ENCODE measurements around the gene MCCC2. TPM values are rescaled to one million over a fixed set of nuclear protein-coding genes. Genes with fewer than 3 reads are reported as not detected.
A peak's percentile ranks its signal among the peaks of the same experiment; 100 is the strongest.

The MCCC2 gene
- total and polyA plus RNA-seq, 2 of the 13 experiments (the other 11 are each of a cell fraction or from before 2014, with no cell fraction given) = 44.8 to 83.6 TPM

DNA sequence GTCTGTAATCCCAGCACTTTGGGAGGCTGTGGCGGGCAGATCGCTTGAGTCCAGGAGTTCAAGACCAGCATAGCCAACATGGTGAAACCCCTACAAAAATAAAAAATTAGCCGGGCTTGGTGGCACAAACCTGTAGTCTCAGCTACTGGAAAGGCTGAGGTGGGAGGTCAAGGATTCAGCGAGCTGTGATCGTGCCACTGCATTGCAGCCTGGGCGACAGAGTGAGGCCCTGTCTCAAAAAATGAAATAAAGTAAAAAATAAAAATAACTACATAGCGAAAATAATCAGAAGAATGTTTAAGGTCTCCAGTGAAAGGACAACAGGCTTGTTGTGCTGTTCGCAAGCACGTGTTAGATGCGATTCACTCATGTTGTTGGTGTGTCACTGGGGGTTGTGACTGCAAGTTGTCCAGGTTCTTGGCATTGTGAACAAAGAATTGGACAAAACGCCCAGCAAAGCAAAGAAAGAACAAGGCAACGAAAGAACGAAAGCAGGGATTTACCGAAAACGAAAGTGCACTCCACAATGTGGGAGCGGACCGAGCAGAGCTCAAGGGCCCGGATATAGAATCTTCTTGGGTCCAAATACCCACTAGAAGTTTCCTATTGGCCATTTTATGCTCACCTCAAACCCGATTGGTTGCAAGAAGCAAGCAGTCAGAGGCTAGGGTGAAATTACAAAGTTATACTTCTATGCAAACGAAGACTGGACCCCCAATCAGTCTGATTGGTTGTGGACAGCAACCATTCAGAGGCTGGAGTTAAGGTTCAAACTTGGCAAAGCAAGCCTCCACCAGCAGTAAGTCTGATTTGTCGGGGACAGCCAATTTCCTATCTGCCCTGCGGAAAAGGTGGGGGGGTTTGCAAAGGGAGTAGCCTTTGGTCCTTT lies 844 bp upstream of the MCCC2 start (continued):
- TF ChIP-seq, protein P1, sequence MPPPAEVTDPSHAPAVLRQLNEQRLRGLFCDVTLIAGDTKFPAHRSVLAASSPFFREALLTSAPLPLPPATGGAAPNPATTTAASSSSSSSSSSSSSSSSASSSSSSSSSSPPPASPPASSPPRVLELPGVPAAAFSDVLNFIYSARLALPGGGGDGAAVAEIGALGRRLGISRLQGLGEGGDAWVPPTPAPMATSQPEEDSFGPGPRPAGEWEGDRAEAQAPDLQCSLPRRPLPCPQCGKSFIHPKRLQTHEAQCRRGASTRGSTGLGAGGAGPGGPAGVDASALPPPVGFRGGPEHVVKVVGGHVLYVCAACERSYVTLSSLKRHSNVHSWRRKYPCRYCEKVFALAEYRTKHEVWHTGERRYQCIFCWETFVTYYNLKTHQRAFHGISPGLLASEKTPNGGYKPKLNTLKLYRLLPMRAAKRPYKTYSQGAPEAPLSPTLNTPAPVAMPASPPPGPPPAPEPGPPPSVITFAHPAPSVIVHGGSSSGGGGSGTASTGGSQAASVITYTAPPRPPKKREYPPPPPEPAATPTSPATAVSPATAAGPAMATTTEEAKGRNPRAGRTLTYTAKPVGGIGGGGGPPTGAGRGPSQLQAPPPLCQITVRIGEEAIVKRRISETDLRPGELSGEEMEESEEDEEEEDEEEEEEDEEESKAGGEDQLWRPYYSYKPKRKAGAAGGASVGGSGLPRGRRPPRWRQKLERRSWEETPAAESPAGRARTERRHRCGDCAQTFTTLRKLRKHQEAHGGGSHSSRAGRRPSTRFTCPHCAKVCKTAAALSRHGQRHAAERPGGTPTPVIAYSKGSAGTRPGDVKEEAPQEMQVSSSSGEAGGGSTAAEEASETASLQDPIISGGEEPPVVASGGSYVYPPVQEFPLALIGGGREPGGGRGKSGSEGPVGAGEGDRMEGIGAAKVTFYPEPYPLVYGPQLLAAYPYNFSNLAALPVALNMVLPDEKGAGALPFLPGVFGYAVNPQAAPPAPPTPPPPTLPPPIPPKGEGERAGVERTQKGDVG (CRISPR knock-in tag; IDR thresholded peaks at IDR 0.05; ENCODE audit: borderline replicate concordance) = 0 out of 2 replicates have a peak, but pooled peaks have one; percentile 16
- TF ChIP-seq ZNF652 (CRISPR knock-in tag; IDR thresholded peaks at IDR 0.05; ENCODE audit: borderline replicate concordance, low read depth) = no peak

DNA sequence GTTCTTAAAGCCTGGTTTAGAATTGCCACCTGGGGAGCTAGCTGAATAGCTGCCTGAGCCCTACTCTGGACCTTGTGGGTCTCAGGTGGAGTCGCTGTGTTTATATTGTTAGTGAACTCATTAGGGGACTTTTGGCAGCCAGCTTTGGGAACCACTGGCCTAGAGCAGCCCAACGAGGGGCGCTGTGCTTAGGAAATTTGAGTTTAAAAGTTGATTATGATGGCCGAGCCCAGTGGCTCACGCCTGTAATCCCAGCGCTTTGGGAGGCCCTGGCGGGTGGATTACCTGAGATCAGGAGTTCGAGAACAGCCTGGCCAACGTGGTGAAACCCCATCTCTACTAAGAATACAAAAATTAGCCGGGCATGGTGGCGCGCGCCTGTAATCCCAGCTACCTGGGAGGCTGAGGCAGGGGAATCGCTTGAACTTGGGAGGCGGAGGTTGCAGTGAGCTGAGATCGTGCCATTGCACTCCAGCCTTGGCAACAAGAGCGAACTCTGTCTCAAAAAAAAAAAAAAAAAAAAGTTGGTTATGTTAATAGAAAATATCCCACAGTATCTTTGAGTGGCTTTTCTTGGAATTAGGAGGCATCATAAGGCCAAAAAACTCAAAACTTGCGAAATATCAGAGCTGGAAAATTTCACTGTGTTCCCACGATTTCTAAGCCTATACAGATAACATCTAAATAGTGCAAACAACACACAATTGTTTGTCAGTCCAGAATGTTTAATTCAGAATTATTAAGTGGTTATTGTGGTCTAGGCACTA lies 809 bp downstream of the MCCC2 start:
- BruUV-seq (replicated peaks) = no TSS peak
- Histone ChIP-seq H3K9ac (ENCODE audit: insufficient read depth, low read depth, low read length) (peak overlapping the region; percentile 93), H3K4me2 (ENCODE audit: low read depth, low read length) (peak overlapping the region; percentile 90), H4K20me1 (ENCODE audit: insufficient read depth, low read length) (no peaks in the 10 kb centered on the region; the same call in 1 of the 2 replicates), H3K36me3 (replicated peaks in 1 of 2; ENCODE audit: control insufficient read depth in 1 of 2, insufficient read depth in 2 of 2, low read length in 2 of 2) (peaks cover 3 to 5% of the 10 kb centered on the region in 2 experiments; a peak in 1 of 5 replicates), H3K4me3 (replicated peaks in 1 of 3; ENCODE audit: insufficient read depth in 1 of 3, low read depth in 2 of 3, low read length in 3 of 3) (peak overlapping the region; percentile 74 to 76 (median 76)), H3K27ac (ENCODE audit: extremely low read length, insufficient read depth, low read length) (peak overlapping the region; percentile 98), H2AFZ (ENCODE audit: low read length) (no peak overlapping the region), H3K27me3 (ENCODE audit: control insufficient read depth in 1 of 2, insufficient read depth in 2 of 2, low read length in 2 of 2) (no peaks in the 10 kb centered on the region; a peak in 1 of 5 replicates), H3K9me3 (ENCODE audit: low read length) (no peaks in the 10 kb centered on the region), H3K4me1 (ENCODE audit: insufficient read depth, low read length) (peaks cover 40% of the 10 kb centered on the region), H3K79me2 (ENCODE audit: insufficient read depth, low read length) (peaks cover 44% of the 10 kb centered on the region)
- in situ Hi-C loops (cut with HindIII; ENCODE audit: extremely low pct_ligation_motif_present, low pct_unique_long_range_greater_than_20kb) = no loop called here
- TF ChIP-seq ZMYM3 (CRISPR knock-in tag; IDR thresholded peaks at IDR 0.05) (peak; percentile 64), CEBPB (IDR thresholded peaks at IDR 0.05; ENCODE audit: borderline replicate concordance, low read depth, low read length) (0 out of 2 replicates have a peak, but pooled peaks have one; percentile 3), EP300 (IDR thresholded peaks at IDR 0.05; ENCODE audit: low read depth in 2 of 2, low read length in 2 of 2) (no peak), EP300 (CRISPR knock-in tag; IDR thresholded peaks at IDR 0.05; ENCODE audit: borderline replicate concordance) (0 out of 2 replicates have a peak, but pooled peaks have one; percentile 6), ZNF460 (CRISPR knock-in tag; IDR thresholded peaks at IDR 0.05; ENCODE audit: borderline replicate concordance) (peak; percentile 95), DNMT1 (CRISPR knock-in tag; IDR thresholded peaks at IDR 0.05) (0 out of 2 replicates have a peak, but pooled peaks have one; percentile 5), ZNF674 (CRISPR knock-in tag; IDR thresholded peaks at IDR 0.05; ENCODE audit: low read depth) (no peak), KDM5A (IDR thresholded peaks at IDR 0.05; ENCODE audit: borderline replicate concordance, low read length) (no peak)
- TF ChIP-seq, protein P2, sequence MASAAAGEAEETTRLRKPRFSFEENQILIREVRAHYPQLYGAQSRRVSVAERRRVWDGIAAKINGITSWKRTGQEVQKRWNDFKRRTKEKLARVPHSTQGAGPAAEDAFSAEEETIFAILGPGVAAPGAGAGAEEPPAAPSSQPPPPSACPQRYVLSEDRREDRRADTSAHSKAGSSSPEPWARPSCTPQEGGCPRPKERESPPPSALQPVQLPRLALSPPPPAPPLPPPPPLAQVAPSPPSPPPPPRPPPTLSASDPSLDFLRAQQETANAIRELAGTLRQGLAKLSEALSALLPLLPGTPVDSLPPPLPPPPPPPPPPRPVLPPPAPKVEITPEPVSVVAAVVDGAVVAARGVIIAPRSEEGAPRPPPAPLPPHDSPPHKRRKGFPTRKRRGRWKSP (CRISPR knock-in tag; IDR thresholded peaks at IDR 0.05) = 0 out of 2 replicates have a peak, but pooled peaks have one; percentile 16
- intact Hi-C loops (cut with micrococcal nuclease; ENCODE audit: unreplicated experiment) = no loop called here
- ATAC-seq (peak; percentile 6), DNase-seq (ENCODE audit: low spot score) (peak; percentile 21), FAIRE-seq (no peak)
- ChIA-PET CTCF (ENCODE audit: low intra/inter-chr PET ratio, low total read pairs) (no interaction called here), POLR2A (interaction anchor here (0.6 to 3.0 kb wide), 11 partner anchors 13 to 732 kb away, joined by 3 to 24 read pairs (median 4); partner anchors contain the start of genes BDP1, MRPS27 and PTCD2)
- WGBS (ENCODE audit: low lambda C conversion rate) = 21% methylated on average over 17 of the region's 19 CpGs

Measured in HepG2 (cell line).